ENCODE measurements around the gene MRM2.

DNA sequence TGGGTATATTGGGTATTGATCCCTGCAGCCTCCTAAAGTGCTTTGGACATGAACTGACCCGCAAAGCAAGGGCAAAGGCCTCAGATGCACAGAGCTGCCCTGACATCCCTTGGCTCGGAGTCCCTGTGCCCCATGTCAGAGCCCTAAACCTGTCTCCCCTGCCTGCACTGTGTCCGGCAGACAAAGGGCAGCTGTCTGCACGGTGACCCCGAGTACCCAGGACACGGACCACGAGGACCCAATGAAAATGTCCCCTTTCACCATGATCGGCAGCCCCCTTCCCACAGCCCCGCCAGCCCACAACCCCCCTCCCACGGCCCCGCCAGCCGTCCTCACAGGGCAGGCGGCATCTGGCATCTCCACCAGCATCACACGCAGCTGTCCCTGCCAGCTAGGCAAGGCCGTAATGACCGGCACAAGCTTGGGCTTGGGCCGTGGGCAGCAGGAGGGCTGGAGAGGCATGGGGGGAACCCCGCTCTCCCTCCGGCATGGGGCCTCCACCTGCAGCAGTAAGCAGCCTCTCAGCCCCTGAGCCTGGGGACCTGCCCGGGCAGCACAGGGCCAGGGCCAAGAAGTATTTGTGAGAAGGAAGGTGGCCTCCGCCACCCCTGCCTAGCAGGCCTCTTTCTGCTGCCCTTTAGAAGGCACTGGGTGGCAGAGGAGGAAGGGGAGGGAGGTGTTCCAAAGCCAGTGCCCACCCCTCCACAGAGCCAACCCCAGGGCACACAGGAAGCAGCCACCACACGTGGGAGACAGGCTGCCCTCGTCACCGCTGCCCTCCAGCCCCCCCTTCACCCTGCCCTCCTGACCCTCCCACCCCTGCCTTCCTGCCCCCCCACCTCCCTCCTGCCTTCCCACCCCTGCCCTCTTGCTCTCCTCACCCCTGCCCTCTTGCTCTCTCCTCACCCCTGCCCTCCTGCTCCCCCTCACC is 10.1 kb upstream of the MRM2 start:
- no peak for TF ChIP-seq CTCF (IDR thresholded peaks at IDR 0.05)
- no peak for TF ChIP-seq POLR2A (IDR thresholded peaks at IDR 0.05)
- no peak for TF ChIP-seq POLR2AphosphoS5 (IDR thresholded peaks at IDR 0.05)

All from stomach (tissue), 4 donors.